ENCODE data around the gene SND1.

SND1 gene

DNA sequence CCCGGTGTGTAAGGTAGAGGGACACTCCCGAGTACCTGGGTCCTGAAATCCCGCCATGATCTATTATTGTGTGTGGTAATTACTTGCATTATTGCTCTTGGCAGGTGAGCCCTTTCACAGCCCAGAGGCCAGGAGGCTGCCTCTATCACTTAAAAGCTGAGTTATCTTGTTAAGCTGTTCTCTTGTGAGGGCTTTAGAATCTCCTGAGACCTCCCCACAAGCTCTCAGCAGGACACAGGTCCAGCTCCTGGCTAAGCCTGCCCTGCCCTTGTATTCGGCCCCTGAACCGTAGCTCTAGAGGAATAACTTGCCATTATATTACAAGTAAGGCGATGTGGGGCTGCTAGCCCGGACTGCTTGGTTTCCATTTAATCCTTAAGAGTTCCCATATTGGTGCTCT lies 13.9 kb downstream of the SND1 start:
- TF ChIP-seq, protein P1, sequence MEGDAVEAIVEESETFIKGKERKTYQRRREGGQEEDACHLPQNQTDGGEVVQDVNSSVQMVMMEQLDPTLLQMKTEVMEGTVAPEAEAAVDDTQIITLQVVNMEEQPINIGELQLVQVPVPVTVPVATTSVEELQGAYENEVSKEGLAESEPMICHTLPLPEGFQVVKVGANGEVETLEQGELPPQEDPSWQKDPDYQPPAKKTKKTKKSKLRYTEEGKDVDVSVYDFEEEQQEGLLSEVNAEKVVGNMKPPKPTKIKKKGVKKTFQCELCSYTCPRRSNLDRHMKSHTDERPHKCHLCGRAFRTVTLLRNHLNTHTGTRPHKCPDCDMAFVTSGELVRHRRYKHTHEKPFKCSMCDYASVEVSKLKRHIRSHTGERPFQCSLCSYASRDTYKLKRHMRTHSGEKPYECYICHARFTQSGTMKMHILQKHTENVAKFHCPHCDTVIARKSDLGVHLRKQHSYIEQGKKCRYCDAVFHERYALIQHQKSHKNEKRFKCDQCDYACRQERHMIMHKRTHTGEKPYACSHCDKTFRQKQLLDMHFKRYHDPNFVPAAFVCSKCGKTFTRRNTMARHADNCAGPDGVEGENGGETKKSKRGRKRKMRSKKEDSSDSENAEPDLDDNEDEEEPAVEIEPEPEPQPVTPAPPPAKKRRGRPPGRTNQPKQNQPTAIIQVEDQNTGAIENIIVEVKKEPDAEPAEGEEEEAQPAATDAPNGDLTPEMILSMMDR (IDR thresholded peaks at IDR 0.05; ENCODE audit: low read depth, low read length, missing control alignments), result no peak
- DNase-seq (ENCODE audit: low read depth), result no peak
- no peak overlapping the region for H3K4me3 ChIP-seq (ENCODE audit: low read depth, low read length)

DNA sequence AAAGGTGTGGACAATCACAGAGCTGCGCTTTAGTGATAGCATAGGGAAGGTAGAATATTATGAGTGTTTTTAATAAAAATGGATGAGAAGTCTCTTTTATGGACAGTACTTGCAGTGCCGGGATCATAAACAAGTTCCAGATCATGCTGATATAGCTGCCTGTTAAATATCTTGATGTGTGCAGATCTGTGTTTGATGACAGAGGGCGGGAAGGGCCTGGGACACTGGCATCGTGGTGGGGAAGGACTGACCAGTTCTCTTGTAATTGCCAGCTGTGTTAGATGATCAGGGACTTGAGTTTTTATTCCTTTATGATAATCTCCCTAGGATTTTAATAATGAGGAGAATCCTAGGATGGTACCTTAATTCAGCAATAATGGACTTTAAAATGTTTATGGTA lies 14.6 kb downstream of the SND1 start:
- H3K4me3 ChIP-seq (ENCODE audit: low read depth, low read length), result no peak overlapping the region
- TF ChIP-seq, protein P1 (IDR thresholded peaks at IDR 0.05; ENCODE audit: low read depth, low read length, missing control alignments), result no peak

DNA sequence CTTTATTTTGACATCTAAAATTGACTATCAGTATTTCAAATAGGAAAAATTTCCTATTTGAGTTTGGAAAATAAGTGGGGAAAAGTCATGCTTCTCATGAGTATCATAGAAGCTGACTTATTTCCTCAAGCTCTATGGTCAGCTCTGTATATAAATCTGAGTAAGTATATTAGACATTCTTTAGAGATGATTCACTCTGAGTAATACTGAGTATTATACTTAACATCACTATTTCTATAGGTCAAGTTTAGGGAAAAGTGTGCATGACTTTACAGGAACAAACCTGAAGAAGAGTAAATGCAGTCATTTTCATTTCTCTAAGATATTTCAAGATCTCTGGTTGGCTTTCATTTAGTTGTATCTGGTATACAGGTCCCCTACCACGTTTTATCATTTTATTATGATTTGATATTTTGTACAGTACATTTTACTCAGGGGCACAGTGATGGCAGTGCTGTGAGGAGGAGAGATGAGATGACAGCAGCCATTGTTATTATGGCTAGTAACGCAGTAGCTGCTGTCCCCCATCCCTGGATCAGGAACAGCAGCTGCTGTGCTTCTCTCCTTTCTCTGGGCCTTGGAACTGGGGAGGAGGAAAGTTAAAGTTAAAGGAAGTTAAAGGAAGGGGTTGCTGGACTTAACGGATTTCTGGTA lies 15.2 kb downstream of the SND1 start:
- no peak for DNase-seq (ENCODE audit: low read depth)
- H3K4me3 ChIP-seq (ENCODE audit: low read depth, low read length), result no peak overlapping the region
- TF ChIP-seq, protein P1 (IDR thresholded peaks at IDR 0.05; ENCODE audit: low read depth, low read length, missing control alignments), result no peak

More for the DNA sequence above, 14.6 kb downstream of the SND1 start:
- DNase-seq (ENCODE audit: low read depth), result no peak

DNA sequence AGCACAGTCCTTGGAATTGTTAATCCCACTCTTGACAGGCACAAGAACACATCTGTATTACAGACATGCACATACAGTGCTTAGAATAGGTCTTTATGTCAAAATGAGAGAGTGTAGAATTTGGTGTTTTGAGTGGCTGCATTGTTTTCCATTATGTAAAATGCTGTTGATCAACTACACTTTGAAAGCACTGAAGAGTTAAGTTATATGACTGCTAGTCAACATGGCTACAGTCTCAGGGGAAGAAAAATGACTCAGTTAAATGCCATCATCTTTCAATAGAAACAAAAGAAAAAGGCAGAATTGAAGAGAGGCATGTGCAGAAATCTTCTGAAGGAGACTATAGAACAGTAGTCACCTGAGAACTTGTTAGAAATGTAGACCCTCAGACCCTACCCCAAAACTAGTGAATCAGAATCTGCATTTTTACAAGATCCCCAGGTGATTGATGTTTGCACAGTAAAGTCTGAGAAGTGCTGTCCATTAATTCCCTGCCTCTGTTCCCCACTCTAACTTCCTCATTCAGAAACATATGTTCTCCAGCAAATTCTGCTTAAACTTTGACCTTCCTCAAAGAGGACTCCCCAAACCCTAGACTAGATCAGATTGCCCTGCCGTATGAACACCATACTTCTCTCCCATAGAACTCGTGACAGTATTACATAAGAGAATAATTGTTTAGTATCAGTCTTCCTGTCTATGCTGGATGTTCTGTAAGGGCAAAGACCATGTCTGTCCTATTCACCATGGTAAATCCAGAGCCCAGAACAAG lies 16.0 kb downstream of the SND1 start:
- H3K4me3 ChIP-seq (ENCODE audit: low read depth, low read length), result no peak overlapping the region
- DNase-seq (ENCODE audit: low read depth), result no peak
- TF ChIP-seq, protein P1 (IDR thresholded peaks at IDR 0.05; ENCODE audit: low read depth, low read length, missing control alignments), result no peak

DNA sequence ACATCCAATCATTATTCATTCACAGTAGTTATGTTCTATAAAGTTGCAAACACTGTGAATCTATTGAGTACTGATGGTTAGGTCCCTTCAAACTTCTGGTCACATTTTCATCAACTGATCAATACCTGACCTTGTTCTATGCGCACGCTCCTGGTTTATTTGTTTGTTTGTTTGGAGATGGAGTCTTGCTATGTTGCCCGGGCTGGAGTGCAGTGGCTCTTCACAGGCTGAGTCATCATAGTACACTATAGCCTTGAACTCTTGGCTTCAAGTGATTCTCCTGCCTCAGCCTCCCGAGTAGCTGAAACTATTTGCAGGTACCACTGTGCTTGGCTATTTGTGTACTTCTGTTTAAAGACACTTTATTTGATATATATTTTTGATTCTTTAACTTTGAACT lies 19.3 kb downstream of the SND1 start:
- TF ChIP-seq, protein P1 (IDR thresholded peaks at IDR 0.05; ENCODE audit: low read depth, low read length, missing control alignments), result no peak
- DNase-seq (ENCODE audit: low read depth), result no peak
- no peak overlapping the region for H3K4me3 ChIP-seq (ENCODE audit: low read depth, low read length)

DNA sequence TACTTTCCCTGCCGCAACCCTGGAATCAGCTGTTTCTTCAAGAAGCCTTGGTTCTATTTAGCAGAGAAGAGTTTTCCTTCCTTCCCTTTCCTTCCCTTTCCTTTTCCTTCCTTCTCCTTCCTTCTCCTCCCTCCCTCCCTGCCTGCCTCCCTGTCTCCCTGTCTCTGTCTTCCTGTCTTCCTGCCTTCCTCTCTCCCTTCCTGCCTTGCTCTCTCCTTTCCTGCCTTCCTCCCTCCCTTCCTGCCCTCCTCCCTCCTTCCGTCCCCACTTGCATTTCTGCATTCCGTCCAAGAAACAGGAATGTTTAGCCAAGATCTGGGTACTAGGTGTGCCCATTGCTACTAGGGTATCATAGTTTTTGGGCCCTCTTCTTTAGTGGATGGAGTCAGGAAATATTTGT lies 21.9 kb downstream of the SND1 start:
- DNase-seq (ENCODE audit: low read depth), result no peak
- no peak overlapping the region for H3K4me3 ChIP-seq (ENCODE audit: low read depth, low read length)
- TF ChIP-seq, protein P1 (IDR thresholded peaks at IDR 0.05; ENCODE audit: low read depth, low read length, missing control alignments), result no peak

Data from GM12864 (cell line).